G401.6 (cell line): Measurements from ENCODE around the gene HOXD4.
A peak's percentile ranks its signal among the peaks of the same experiment; 100 is the strongest.

Source experiments
- FAIRE-seq: peaks from 2 replicates; lab custom pipeline; 2012; peaks lifted over from hg19 to GRCh38; lab: Jason Lieb, UNC

Gene HOXD4

GRCh38 chr2:176126929-176127773, 24.2 kb upstream of the HOXD4 start:
- FAIRE-seq: peak; percentile 86

DNA sequence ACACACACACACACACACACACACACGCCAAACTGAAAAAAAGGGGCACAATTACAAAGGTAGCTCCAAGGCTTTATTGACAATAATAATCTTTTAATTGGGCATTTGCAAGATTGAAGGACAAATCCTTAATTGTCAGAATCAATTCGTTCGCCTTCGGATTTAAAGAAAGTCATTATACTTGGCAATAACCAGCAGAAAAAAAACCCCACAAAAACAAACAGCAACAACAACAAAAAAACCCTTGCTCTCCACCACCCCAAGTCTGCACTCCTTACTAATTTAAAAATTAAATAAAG, 23.6 kb upstream of the HOXD4 start:
- FAIRE-seq: no peak

GRCh38 chr2:176128172-176128981, 23.0 kb upstream of the HOXD4 start:
- no peak for FAIRE-seq

DNA sequence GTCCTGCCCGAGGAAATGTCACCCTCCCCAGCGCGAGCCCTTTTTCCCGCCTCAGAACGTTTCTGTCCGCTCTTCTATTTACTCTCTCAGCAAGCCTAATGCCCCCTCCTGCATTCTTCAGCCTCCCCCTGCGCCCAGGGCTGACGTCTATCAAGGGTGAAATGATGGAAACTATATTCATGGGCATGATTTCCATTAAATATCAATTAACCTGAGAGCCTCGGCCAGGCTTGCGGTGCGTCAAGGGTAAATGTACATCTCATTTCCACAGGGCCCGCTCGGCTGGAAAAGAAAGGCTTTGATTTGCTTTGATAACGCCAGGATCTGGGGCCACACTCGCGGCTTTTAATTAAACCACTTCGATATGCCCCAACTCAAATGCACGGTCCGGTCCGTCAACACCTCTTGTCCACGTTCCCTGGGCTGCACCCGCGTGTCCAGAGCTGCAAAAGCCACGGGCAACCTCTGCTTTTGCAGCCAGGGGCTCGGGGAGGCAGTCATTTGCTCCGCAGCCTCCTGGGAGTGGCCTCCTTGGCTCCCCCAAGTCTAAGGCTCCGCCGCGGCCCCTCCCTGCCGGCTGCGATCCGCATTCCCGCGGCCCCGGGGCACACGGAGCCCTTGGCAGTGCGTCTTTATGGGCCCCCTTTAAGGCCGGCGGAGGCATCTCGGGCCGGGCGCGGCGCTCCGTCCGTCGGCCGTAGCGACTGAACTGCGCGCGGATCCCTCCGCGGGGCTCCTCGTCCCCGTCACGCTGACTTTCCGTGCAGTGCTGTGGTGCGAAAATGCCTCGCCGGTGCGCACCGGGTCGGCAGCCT, 22.2 kb upstream of the HOXD4 start, which contains the start of gene HOXD8:
TSS of gene HOXD8 (plus strand) at position 724 of the 815 bp plus-strand sequence. CDS start 662 bp downstream, outside the sequence.
- FAIRE-seq: no peak

- FAIRE-seq: no peak
Observed at GRCh38 chr2:176129813-176130146, 21.6 kb upstream of the HOXD4 start.

DNA sequence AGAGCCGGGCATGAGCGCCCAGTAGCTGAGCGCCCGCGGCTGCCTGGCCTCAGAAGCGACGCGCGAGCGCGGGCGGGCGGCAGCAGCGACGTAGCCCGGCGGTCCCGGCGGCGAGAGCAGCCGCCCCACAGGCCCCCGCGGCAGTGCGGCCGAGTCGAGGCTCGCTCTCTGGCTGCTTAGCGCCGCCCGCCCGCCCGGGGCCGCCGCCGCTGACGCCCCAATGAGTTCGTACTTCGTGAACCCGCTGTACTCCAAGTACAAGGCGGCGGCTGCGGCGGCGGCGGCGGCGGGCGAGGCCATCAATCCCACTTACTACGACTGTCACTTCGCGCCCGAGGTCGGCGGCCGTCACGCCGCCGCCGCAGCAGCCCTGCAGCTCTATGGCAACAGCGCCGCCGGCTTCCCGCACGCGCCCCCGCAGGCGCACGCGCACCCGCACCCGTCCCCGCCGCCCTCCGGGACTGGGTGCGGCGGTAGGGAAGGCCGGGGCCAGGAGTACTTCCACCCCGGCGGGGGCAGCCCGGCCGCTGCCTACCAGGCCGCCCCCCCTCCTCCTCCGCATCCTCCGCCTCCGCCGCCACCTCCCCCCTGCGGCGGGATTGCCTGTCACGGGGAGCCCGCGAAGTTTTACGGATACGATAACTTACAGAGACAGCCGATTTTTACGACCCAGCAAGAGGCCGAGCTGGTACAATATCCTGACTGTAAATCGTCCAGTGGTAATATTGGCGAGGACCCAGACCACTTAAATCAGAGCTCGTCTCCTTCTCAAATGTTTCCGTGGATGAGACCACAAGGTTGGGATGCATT, 21.0 kb upstream of the HOXD4 start:
- FAIRE-seq: no peak

GRCh38 chr2:176130957-176131847, 20.1 kb upstream of the HOXD4 start:
- no peak for FAIRE-seq

- peak; percentile 19 for FAIRE-seq
Observed at GRCh38 chr2:176131848-176132158, 19.5 kb upstream of the HOXD4 start.

- FAIRE-seq: no peak
Observed at GRCh38 chr2:176132205-176133171, 18.9 kb upstream of the HOXD4 start.

GRCh38 chr2:176133389-176133788, 18.0 kb upstream of the HOXD4 start:
- no peak for FAIRE-seq

DNA sequence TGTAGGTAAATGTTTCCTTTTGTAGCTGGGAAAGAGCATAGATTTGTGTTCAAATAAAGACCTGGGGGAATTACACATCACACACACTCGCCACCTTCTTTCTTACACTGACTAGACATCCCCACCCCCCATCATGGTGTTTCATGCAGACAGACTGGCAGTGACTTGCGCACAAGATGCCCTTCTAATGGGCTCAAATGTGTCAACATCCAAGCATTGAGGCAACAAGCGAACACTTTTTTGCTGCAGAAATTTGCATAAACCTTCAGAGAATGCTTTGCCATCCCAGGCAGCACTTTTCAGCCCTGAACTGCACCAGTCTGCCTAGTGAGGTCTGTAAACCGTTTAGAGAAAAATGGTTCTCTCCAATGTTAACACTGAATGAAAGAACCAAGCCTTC, 17.3 kb upstream of the HOXD4 start:
- FAIRE-seq: no peak

- no peak for FAIRE-seq
Observed at GRCh38 chr2:176135035-176135440, 16.3 kb upstream of the HOXD4 start.

- no peak for FAIRE-seq
Observed at GRCh38 chr2:176136374-176137251, 14.7 kb upstream of the HOXD4 start.

DNA sequence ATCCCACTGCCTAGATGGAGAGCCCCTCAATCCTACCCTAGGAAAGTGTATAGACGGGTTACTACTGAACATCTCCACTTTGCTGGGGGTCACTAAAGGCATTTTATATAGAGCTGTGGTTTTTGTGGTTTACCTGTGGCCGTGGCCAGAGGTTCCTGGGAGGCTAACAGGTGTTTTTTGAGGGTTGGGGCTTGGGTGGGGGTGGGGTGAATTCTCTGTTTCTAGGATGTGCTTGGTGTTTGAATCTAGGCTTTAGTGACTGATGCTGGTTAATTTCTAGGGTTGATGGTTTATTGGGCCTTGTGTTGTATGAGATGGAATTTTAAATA, 14.1 kb upstream of the HOXD4 start:
- no peak for FAIRE-seq

DNA sequence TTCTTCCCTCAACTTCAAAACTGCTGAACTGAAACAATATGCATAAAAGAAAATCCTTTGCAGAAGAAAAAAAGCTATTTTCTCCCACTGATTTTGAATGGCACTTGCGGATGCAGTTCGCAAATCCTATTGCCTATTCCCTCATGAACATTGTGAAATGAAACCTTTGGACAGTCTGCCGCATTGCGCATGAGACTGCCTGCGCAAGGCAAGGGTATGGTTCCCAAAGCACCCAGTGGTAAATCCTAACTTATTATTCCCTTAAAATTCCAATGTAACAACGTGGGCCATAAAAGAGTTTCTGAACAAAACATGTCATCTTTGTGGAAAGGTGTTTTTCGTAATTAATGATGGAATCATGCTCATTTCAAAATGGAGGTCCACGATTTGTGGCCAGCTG, 13.4 kb upstream of the HOXD4 start:
- no peak for FAIRE-seq

DNA sequence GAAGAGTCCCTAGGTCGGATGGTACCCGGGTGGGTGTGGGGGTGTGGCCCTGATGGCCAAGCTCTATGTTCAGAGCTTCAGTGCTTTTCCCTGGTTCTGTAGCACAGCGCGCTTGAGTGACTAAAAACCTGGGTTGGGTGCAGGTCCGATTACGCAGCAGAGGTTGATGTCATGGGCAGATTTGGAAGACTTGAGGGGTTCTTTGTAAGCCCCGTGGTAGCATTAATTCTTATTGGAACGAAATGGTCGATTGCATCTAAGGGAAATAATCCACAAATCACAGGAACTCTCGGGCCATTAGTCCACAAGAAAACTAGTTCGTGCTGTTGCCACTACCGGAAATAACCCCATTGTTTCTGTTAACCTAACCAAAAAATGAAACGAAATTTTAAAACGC, 12.8 kb upstream of the HOXD4 start:
- FAIRE-seq: no peak

DNA sequence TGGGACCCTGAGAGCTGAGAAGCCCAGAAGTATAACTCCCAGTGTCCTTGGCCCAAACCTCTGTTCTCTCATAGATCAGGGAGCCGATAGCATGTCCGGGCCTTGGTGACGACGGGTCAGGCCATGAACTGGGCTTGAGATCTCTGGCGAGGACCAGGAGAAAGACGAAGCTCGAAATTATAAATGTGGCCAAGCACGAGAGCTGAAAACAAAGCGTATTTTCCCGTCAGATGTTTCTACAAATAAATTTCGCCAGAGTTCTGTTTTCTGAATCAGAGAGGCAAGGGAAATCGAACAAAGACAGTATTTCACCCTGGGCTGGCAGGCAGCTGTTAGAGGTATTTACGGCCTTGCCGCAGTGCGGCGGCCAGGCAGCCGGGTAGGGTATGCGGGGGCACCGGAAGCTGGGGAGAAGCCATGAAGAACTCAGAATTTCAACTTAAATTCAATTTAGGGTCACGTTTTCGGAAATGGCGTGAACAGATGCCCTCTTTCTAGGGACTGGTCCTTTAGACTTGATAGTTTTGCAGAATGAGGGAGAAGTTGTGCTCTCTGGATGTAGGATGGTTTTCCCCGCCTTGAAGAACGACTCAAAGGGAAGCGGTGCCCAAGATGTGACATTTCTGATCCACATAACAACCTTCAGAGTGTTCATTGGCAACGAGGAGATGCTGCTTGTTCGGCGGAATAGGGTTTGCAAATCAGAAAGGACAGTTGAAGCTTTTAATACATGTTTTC, 12.3 kb upstream of the HOXD4 start:
- no peak for FAIRE-seq
